SW480 (cell line): ENCODE data around the gene CRCP.
"Not testable (repeated sequence)": the region's sequence is repeated elsewhere in the genome, so short reads cannot be mapped to it uniquely, and the experiment has no call there.

Experiments
- DNase-seq: peaks from one replicate; pipeline ENCODE4 v3.0.0-alpha.2; 2016; ENCODE audit warnings: low spot score

CRCP gene

DNA sequence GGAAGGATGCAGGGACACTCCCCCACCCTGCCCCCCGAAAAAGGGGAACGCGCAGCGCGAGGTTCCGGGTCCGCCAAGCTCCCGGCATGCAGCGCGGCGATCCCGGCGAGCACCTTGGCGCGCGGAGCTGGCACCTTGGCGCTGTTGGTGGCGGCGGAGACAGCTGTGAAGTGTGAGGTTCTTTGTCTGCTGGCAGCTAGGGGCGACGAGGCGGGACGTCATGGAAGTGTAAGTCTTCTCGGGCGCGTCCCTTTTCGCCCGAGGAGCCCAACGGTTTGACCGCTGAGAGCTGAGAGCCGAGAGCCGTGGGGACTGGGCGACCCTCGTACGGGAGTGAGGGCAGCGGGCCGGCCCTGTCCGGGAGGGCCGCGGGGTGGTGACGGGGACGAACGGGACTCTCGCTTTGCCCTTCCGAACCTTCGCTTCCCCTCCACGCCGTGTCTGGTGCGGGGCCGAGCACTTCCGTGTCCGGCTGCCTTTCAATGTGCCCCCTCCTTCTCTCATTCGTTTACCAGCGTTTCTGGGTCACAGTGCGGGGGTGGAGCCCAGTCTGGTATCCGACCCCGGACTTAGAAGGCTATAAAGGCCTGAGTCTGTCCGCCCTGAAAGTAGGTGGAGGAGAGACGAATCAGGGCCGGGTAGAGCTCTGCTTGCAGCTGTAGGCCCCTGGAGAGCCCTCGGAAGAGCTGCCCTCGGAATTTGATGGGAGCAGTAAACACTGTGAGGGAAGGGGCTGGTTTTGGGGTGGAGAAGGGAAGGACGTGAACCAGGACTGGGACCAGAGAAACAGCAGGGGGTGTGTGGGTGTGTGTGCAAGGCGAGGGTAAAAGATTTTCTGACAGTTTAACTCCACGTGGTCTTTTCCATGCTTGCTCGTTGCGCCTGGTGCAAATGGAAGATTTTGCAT, at the start of gene CRCP:
CRCP (plus strand) TSS at position 105 of the 907 bp plus-strand sequence; CDS start at position 221, 116 bp downstream.
- DNase-seq: peak; percentile 81

GRCh38 chr7:66069732-66070131, 44.9 kb upstream of the CRCP start:
- DNase-seq: no peak

DNA sequence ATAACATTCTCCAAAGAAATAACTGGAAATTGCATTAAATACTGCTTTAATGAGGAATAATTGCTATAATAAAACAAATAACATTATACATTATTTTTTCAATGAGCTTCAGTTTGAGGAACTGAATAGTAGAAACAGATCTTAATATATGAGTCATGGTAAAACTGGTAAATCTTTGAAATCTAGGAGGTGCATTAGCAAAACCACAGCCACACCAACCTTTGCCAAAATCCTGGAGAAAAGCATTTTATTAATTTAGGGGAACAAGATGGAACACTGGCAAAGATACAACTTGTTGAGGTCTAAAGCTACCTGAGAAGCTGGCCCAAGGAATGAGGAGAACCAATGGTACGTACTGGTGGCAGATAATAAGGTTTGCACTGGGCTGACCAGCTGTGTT, 44.4 kb upstream of the CRCP start:
- DNase-seq: no peak

- not testable (repeated sequence) for DNase-seq
Observed at GRCh38 chr7:66072208-66072607, 42.4 kb upstream of the CRCP start.

- peak; percentile 93 for DNase-seq
Observed at GRCh38 chr7:66075590-66076461, 38.8 kb upstream of the CRCP start, which contains the start of gene ASL. TSS of gene ASL (plus strand) at chr7:66075819. CDS start at chr7:66076082, 263 bp downstream.

- DNase-seq: no peak
Observed at GRCh38 chr7:66076462-66077329, 38.0 kb upstream of the CRCP start.

DNA sequence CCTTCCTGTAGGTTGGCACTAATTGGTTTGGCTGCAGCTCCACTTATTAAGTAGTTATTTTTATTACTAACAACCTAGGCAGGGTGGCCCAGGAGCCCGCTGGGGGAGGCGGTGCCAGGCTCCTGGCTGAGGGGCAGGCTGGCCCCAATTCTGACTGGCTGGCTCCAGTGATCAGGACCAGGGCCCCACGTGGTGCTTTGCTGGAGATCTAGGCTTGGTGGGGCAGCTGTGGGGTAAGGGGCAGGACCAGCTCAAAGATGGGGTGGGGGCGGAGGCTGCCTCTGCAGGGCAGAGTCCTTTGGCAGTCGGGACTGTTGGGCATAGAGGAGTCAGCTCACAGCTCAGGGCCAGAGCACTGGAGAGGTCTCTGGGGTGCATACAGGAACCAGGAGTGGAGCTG, 36.6 kb upstream of the CRCP start:
- no peak for DNase-seq

GRCh38 chr7:66082083-66082482, 32.6 kb upstream of the CRCP start:
- DNase-seq: no peak

GRCh38 chr7:66082886-66083415, 31.7 kb upstream of the CRCP start:
- DNase-seq: no peak

- no peak for DNase-seq
Observed at GRCh38 chr7:66083677-66084076, 31.0 kb upstream of the CRCP start.

- DNase-seq: no peak
Observed at GRCh38 chr7:66088861-66089838, 25.5 kb upstream of the CRCP start.

DNA sequence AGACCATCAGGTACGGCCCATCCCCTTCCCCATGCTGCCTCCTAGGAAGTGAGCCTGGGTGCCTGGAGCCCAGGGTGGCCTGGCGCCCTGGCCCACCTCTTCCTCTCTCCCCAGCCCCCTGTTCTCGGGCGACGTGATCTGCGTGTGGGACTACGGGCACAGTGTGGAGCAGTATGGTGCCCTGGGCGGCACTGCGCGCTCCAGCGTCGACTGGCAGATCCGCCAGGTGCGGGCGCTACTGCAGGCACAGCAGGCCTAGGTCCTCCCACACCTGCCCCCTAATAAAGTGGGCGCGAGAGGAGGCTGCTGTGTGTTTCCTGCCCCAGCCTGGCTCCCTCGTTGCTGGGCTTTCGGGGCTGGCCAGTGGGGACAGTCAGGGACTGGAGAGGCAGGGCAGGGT, 22.0 kb upstream of the CRCP start:
- DNase-seq: no peak

GRCh38 chr7:66095010-66095409, 19.6 kb upstream of the CRCP start:
- no peak for DNase-seq

GRCh38 chr7:66099232-66099550, 15.5 kb upstream of the CRCP start:
- no peak for DNase-seq

DNA sequence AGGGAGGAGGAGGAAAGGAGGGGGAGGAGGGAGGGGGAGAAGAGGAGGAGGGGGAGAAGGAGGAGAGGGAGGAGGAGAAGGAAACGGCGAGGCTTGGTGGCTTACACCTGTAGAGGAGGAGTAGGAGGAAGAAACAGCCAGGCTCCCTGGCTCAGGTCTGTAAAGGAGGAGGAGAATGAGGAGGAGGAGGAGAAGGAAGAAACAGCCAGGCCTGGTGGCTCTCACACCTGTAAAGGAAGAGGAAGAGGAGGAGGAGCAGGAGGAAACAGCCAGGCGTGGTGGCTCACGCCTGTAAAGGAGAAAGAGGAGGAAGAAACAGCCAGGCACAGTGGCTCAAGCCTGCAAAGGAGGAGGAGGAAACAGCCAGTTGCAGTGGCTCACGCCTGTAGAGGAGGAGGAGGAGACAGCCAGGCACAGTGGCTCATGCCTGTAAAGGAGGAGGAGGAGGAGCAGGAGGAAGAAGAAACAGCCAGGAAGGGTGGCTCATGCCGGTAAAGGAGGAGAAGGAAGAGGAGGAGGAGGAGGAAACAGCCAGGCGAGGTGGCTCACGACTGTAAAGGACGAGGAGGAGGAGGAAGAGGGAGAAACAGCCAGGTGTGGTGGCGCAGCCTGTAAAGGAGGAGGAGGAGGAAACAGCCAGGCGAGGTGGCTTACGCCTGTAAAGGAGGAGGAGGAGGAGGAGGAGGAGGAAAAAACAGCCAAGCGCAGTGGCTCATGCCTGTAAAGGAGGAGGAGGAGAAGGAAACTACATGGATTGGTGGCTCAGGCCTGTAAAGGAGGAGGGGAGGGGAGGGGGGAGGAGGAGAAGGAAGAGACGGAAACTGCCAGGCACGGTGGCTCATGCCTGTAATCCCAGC, 14.9 kb upstream of the CRCP start:
- peak; percentile 84 for DNase-seq

DNA sequence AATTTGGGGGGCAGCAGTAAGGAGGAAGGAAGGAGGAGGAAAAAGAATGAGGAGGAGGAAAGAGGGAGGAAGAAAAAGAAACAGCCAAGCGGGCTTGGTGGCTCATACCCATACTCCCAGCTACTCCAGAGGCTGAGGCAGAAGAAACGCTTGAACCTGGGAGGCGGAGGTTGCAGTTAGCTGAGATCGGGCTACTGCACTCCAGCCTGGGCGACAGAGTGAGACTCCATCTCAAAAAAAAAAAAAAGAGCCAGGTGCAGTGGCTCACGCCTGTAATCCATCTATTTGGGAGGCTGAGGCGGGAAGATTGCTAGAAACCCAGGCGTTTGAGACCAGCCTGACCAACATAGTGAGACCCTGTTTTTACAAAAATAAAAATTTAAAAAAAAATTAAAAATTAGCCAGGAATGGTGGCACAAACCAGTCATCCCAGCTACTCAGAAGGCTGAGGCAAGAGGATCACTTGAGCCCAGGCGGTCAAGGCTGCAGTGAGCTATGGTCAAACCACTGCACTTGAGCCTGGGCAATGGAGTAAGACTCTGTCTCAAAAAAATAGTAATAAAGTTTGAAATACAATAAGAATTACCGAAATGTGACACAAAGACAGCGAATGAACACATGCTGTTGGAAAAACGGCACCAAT, 14.1 kb upstream of the CRCP start:
- no peak for DNase-seq

DNA sequence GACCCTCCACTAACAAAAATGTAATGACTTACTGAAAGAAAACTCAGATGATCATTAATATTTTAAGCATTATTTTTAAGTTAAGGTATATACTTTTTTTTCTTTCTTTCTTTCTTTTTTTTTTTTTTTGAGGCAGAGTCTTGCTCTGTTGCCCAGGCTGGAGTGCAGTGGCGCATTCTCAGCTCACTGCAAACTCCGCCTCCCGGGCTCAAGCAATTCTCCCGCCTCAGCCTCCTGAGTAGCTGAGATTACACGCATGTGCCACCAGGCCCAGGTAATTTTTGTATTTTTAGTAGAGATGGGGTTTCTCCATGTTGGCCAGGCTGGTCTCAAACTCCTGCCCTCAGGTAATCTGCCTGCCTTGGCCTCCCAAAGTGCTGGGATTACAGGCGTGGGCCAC, 12.5 kb upstream of the CRCP start:
- not testable (repeated sequence) for DNase-seq

- not testable (repeated sequence) for DNase-seq
Observed at GRCh38 chr7:66103994-66104393, 10.7 kb upstream of the CRCP start.

GRCh38 chr7:66105263-66105748, 9.3 kb upstream of the CRCP start:
- no peak for DNase-seq
